Activated naive CD4-positive, alpha-beta T cell treated with anti-CD3 and anti-CD28 coated beads for 36 hours (primary cell): ENCODE data around the gene UAP1L1. TPM values are rescaled to one million over a fixed set of nuclear protein-coding genes. Genes with fewer than 3 reads are reported as not detected.

Experiments used
- CTCF ChIA-PET: fragments of 350-600 bp; sonication (Branson Sonifier 250); formaldehyde crosslinking; loops from one replicate; lab custom pipeline; 2021; ENCODE audit warnings: antibody characterized with exemption; lab: Charles Lee
- DNase-seq: peaks from one replicate; pipeline ENCODE4 v3.0.0-alpha.2; 2020
- H3K27ac Mint-ChIP-seq: one replicate; pipeline ENCODE4 v1.8.0; 2021; ENCODE audit warnings: mild to moderate bottlenecking, mixed read lengths
- H3K27me3 Mint-ChIP-seq: one replicate; pipeline ENCODE4 v1.8.0; 2021; ENCODE audit warnings: low read depth, mixed read lengths
- H3K36me3 Mint-ChIP-seq: one replicate; pipeline ENCODE4 v1.8.0; 2021; ENCODE audit warnings: low read depth, mixed read lengths
- H3K4me1 Mint-ChIP-seq: one replicate; pipeline ENCODE4 v1.8.0; 2021; ENCODE audit warnings: low read depth, mixed read lengths
- H3K4me3 Mint-ChIP-seq: one replicate; pipeline ENCODE4 v1.8.0; 2021; ENCODE audit warnings: mild to moderate bottlenecking, moderate library complexity, mixed read lengths
- H3K9me3 Mint-ChIP-seq: one replicate; pipeline ENCODE4 v1.8.0; 2021; ENCODE audit warnings: mixed read lengths
- intact Hi-C: fragments of 100-400 bp; cut with micrococcal nuclease; formaldehyde crosslinking; loops from one replicate; pipeline ENCODE4 v1.15.1; 2023
- total RNA-seq, 2 experiments: library from RNA; stranded (reverse); gene quantifications; one replicate each; pipeline ENCODE4 v1.2.3, GENCODE V29; 2021

Gene UAP1L1
- total RNA-seq, 2 experiments from 2014 or later, result 2.6 to 3.4 TPM

DNA sequence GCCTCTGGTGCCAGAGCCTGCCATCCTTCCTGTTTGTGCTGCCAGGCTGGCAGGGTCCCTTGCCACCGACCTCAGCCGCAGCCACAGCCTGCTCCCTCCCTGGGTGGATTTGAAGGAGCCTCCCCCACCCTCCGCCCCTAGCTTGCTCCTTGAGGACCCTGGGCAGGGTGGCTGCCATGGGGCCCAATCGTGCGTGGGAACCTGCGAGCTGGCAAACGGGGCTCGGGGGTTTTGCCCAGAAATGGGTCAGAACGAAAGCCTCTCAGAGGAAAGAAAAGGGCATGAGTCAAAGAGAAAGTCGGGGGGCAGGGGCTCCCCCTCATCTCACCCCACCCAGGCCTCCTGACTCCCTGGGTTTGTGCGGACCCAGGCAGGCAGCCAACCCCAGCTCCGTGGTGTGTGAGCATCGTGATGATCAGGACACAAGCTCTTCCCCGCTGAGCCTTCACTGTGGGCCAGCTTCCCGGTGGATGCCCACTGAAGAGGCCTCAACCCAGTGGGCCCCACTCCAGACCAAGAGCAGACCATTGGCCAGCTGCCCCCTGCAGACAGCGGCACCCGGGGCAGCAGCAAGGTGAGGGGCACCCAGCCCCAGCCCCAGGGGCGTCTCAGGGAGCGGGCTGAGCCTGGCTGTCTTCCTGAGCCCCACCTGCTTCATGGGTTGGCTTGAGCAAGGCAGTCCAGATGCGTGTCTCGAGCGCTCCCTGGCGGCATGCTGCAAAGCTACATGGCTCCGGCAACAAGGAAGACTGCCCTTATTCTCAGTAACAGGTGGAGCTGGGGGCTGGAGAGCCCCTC, 42.4 kb upstream of the UAP1L1 start:
- H3K27ac Mint-ChIP-seq, result peak overlapping the region; percentile 79
- intact Hi-C loops, result loop anchor here (1.0 to 2.0 kb wide), 6 partner anchors 30 to 248 kb away; partner anchors contain the start of genes AJM1, SAPCD2 and TMEM141
- H3K4me3 Mint-ChIP-seq, result peak overlapping the region; percentile 59
- no peaks in the 10 kb centered on the region for H3K36me3 Mint-ChIP-seq
- CTCF ChIA-PET, result interaction anchor here (0.6 to 5.0 kb wide), 45 partner anchors 9 to 308 kb away, joined by 3 to 48 read pairs (median 4); partner anchors contain the start of genes AJM1, MAN1B1, NELFB and NPDC1
- DNase-seq, result peak; percentile 93
- H3K9me3 Mint-ChIP-seq, result no peaks in the 10 kb centered on the region
- H3K4me1 Mint-ChIP-seq, result peaks cover 30% of the 10 kb centered on the region
- H3K27me3 Mint-ChIP-seq, result peaks cover 2% of the 10 kb centered on the region

GRCh38 chr9:137035507-137035834, 41.8 kb upstream of the UAP1L1 start:
- CTCF ChIA-PET, result interaction anchor here (0.7 to 5.0 kb wide), 38 partner anchors 9 to 308 kb away, joined by 3 to 48 read pairs (median 4); partner anchors contain the start of genes MAN1B1, NELFB, NPDC1 and SAPCD2
- H3K27ac Mint-ChIP-seq, result no peak overlapping the region
- DNase-seq, result no peak
- H3K4me1 Mint-ChIP-seq, result peaks cover 25% of the 10 kb centered on the region
- H3K9me3 Mint-ChIP-seq, result no peaks in the 10 kb centered on the region
- H3K36me3 Mint-ChIP-seq, result no peaks in the 10 kb centered on the region
- peaks cover 2% of the 10 kb centered on the region for H3K27me3 Mint-ChIP-seq
- intact Hi-C loops, result loop anchor here (1.0 to 2.0 kb wide), 6 partner anchors 31 to 248 kb away; partner anchors contain the start of genes AJM1, SAPCD2 and TMEM141
- H3K4me3 Mint-ChIP-seq, result no peak overlapping the region

DNA sequence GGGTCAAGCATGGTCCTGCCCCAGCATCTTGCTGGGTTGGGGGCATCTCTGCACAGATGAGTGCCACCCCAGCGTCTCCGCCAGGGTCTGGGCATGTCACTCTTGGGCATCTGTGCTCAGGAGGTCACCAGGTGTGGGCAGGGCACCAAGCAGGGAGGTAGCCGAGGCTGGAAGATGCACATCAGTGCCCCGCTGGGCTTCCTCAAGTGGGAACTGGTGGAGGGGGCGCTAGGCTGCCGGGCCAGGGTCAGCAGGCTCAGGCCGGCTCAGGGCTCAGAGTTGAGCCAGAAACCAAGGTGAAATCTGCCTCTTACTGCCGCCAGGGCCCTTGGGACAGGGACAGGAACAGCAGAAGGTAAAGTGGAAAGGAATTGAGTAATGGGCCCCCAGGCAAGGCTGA, 41.4 kb upstream of the UAP1L1 start:
- Mint-ChIP-seq H3K27me3 (peaks cover 2% of the 10 kb centered on the region), H3K9me3 (no peaks in the 10 kb centered on the region), H3K4me3 (no peak overlapping the region), H3K4me1 (peaks cover 21% of the 10 kb centered on the region), H3K36me3 (no peaks in the 10 kb centered on the region), H3K27ac (no peak overlapping the region)
- intact Hi-C loops, result loop anchor here (1.0 to 2.0 kb wide), 6 partner anchors 31 to 249 kb away; partner anchors contain the start of genes AJM1, SAPCD2 and TMEM141
- CTCF ChIA-PET, result interaction anchor here (0.7 to 5.0 kb wide), 19 partner anchors 8 to 306 kb away, joined by 3 to 48 read pairs (median 6); partner anchors contain the start of genes NPDC1, SAPCD2 and TMEM141
- no peak for DNase-seq

DNA sequence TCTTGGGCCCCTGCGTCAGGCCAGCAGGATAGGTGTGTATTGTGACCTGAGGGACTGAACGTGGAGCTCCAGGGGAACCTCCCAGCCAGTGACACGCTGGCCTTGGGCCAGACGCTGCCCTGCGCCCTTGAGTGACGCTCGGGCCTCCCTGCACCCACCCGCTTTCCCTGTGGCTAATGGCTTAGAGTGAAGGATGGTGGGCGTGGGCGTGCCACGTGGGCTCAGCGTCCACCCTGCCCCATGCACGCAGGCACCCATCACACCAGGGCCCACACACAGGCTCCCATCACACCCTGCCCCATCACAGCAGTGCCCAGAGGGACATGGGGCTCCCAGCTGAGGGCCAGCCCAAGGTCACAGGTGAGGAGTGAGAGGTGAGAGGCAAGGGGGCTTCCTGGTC, 40.3 kb upstream of the UAP1L1 start:
- intact Hi-C loops, result no loop called here
- no peak overlapping the region for H3K27ac Mint-ChIP-seq
- no peaks in the 10 kb centered on the region for H3K36me3 Mint-ChIP-seq
- no peaks in the 10 kb centered on the region for H3K9me3 Mint-ChIP-seq
- peaks cover 17% of the 10 kb centered on the region for H3K4me1 Mint-ChIP-seq
- DNase-seq, result no peak
- H3K4me3 Mint-ChIP-seq, result no peak overlapping the region
- H3K27me3 Mint-ChIP-seq, result no peaks in the 10 kb centered on the region
- CTCF ChIA-PET, result interaction anchor here (0.8 to 5.0 kb wide), 3 partner anchors 9 to 89 kb away, joined by 4 to 48 read pairs (median 30); partner anchors contain the start of gene NPDC1

GRCh38 chr9:137037483-137037882, 39.8 kb upstream of the UAP1L1 start:
- H3K27me3 Mint-ChIP-seq, result no peaks in the 10 kb centered on the region
- no peaks in the 10 kb centered on the region for H3K36me3 Mint-ChIP-seq
- intact Hi-C loops, result no loop called here
- H3K9me3 Mint-ChIP-seq, result no peaks in the 10 kb centered on the region
- CTCF ChIA-PET, result interaction anchor here (0.6 to 5.0 kb wide), 4 partner anchors 8 to 124 kb away, joined by 3 to 48 read pairs (median 21); no protein-coding TSS in a partner anchor
- DNase-seq, result no peak
- H3K27ac Mint-ChIP-seq, result no peak overlapping the region
- H3K4me1 Mint-ChIP-seq, result peaks cover 14% of the 10 kb centered on the region
- no peak overlapping the region for H3K4me3 Mint-ChIP-seq

DNA sequence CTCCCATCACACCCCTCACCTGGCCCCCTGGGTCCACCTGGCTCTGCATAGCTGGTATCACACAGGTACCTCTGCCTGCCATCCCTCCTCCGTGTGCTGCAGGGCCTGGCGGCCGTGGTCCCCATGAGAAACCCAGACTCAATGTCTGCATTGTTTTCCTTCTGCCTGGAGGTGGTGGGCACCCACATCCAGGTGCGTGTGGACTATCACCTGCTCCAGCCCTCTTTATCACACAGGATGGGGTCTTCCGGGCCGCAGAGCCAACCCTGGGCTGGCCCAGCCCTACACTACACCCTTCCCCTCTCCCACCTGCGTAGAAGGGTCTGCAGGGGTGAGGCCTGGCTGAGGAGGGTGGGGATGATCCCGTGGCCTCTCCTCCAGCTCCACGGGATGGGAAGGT, 38.4 kb upstream of the UAP1L1 start:
- Mint-ChIP-seq H3K27ac (no peak overlapping the region), H3K27me3 (peaks cover 6% of the 10 kb centered on the region), H3K4me1 (peaks cover 10% of the 10 kb centered on the region), H3K36me3 (no peaks in the 10 kb centered on the region), H3K4me3 (no peak overlapping the region), H3K9me3 (no peaks in the 10 kb centered on the region)
- CTCF ChIA-PET, result interaction anchor here (1.7 to 2.5 kb wide), 3 partner anchors 10 to 29 kb away, joined by 4 to 12 read pairs (median 5); no protein-coding TSS in a partner anchor
- DNase-seq, result no peak
- intact Hi-C loops, result no loop called here

DNA sequence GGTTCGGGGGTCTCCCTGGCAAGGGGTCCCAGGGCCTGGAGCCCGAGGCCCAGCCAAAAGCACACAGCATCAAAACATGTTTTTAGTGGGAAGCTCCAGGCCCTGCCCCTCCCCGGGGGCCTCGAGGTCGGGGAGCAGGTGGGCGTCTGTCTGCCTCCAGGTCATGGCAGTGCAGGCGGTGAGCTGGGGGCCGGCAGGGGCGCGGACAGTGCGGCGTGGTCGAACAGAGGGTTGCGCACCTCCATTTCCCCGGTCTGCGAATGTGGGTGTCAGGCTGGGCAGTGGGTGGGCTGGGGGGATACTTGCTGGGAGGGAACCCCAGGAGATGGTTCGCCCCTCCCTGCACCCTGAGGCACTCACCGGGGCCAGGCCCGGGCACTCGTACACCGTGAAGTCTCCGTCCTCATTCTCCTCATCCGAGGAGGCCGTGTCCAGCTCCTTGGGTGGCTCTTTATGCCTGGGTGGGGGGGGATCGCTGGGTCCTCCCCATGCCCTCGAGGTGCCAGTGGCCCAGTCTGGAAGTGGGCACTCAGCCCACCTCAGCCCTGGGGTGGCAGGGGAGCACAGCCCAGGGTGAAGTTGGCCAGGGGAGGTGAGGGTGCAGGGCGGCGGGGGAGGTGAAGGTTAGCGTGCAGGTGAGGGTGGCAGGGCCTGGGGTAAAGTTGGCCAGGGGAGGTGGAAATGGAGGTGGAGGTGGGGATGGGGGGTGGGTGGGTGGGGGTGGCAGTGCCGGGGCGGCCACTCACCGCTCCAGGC, 37.5 kb upstream of the UAP1L1 start:
- no peak for DNase-seq
- Mint-ChIP-seq H3K27me3 (peaks cover 14% of the 10 kb centered on the region), H3K36me3 (no peaks in the 10 kb centered on the region), H3K4me3 (no peak overlapping the region), H3K9me3 (no peaks in the 10 kb centered on the region), H3K27ac (no peak overlapping the region), H3K4me1 (peaks cover 7% of the 10 kb centered on the region)
- CTCF ChIA-PET, result interaction anchor here (0.7 to 2.5 kb wide), 4 partner anchors 9 to 28 kb away, joined by 3 to 12 read pairs (median 4); no protein-coding TSS in a partner anchor
- intact Hi-C loops, result no loop called here

GRCh38 chr9:137040568-137040967, 36.7 kb upstream of the UAP1L1 start:
- Mint-ChIP-seq H3K4me1 (peaks cover 6% of the 10 kb centered on the region), H3K36me3 (no peaks in the 10 kb centered on the region), H3K9me3 (no peaks in the 10 kb centered on the region), H3K27me3 (peaks cover 18% of the 10 kb centered on the region), H3K4me3 (no peak overlapping the region), H3K27ac (no peak overlapping the region)
- intact Hi-C loops, result no loop called here
- no peak for DNase-seq
- CTCF ChIA-PET, result no interaction called here

- Mint-ChIP-seq H3K4me1 (peaks cover 6% of the 10 kb centered on the region), H3K9me3 (no peaks in the 10 kb centered on the region), H3K4me3 (no peak overlapping the region), H3K36me3 (no peaks in the 10 kb centered on the region), H3K27ac (no peak overlapping the region), H3K27me3 (peaks cover 18% of the 10 kb centered on the region)
- CTCF ChIA-PET, result no interaction called here
- no peak for DNase-seq
- intact Hi-C loops, result no loop called here
Measured at GRCh38 chr9:137041124-137041523, 36.2 kb upstream of the UAP1L1 start.

- H3K36me3 Mint-ChIP-seq, result no peaks in the 10 kb centered on the region
- H3K27me3 Mint-ChIP-seq, result peaks cover 34% of the 10 kb centered on the region
- H3K4me3 Mint-ChIP-seq, result no peak overlapping the region
- CTCF ChIA-PET, result interaction anchor here (2.1 to 2.2 kb wide), 2 partner anchors 8 to 14 kb away, joined by 5 to 13 read pairs; no protein-coding TSS in a partner anchor
- H3K27ac Mint-ChIP-seq, result no peak overlapping the region
- no peak for DNase-seq
- intact Hi-C loops, result no loop called here
- H3K9me3 Mint-ChIP-seq, result no peaks in the 10 kb centered on the region
- peaks cover 9% of the 10 kb centered on the region for H3K4me1 Mint-ChIP-seq
Measured at GRCh38 chr9:137042751-137043727, 34.3 kb upstream of the UAP1L1 start.

- no peak overlapping the region for H3K27ac Mint-ChIP-seq
Measured at GRCh38 chr9:137044037-137044436, 33.3 kb upstream of the UAP1L1 start.

More at GRCh38 chr9:137044037-137044436, 33.3 kb upstream of the UAP1L1 start:
- Mint-ChIP-seq H3K4me3 (no peak overlapping the region), H3K9me3 (no peaks in the 10 kb centered on the region), H3K36me3 (no peaks in the 10 kb centered on the region), H3K27me3 (peaks cover 36% of the 10 kb centered on the region), H3K4me1 (peaks cover 9% of the 10 kb centered on the region)
- DNase-seq, result no peak
- CTCF ChIA-PET, result interaction anchor here (1.1 to 2.2 kb wide), 3 partner anchors 9 to 20 kb away, joined by 3 to 13 read pairs (median 7); no protein-coding TSS in a partner anchor
- intact Hi-C loops, result no loop called here
